K562 (cell line): Measurements from ENCODE around the gene HMX1. TPM values are rescaled to one million over a fixed set of nuclear protein-coding genes. Genes with fewer than 3 reads are reported as not detected.

Experiments
- ATAC-seq: fragments of 200-7000 bp; cut with Tn5 transposase; 3 replicates; pipeline ENCODE4 v1.9.1; 2020; ENCODE audit warnings: moderate library complexity
- BruUV-seq: library from RNA; stranded (reverse); fragments of 400-500 nt; replicated peaks from 2 replicates; lab custom pipeline; 2021; lab: Mats Ljungman, UMichigan
- CTCF ChIA-PET: fragments of 300-600 bp; formaldehyde crosslinking; extraction: SDS; loops from one replicate; lab custom pipeline; 2021; ENCODE audit warnings: low intra/inter-chr PET ratio; lab: Yijun Ruan, JAX
- POLR2A ChIA-PET: fragments of 300-600, 350-650 bp; sonication (Branson Sonifier 250); formaldehyde crosslinking; extraction: SDS; loops from one replicate; lab custom pipeline; 2021; ENCODE audit warnings: antibody characterized with exemption, inconsistent platforms; lab: Yijun Ruan, JAX
- DNase-seq, 4 experiments: peaks; one replicate each; pipeline versions ENCODE4 v3.0.0 to v3.0.0-alpha.2; 2011 to 2018; ENCODE audit warnings: low spot score in 3 of 4, mixed read lengths in 3 of 4; ENCODE audit errors: extremely low read depth in 1 of 4
- FAIRE-seq: peaks from 2 replicates; lab custom pipeline; 2011; peaks lifted over from hg19 to GRCh38; lab: Jason Lieb, UNC
- H2AFZ ChIP-seq: 2 replicates; pipeline ENCODE4 v1.6.0; 2011; ENCODE audit warnings: low read depth, low read length, control low read depth, inconsistent platforms
- H3K27ac ChIP-seq: fragments of 200-600 bp; 3 replicates; pipeline ENCODE4 v1.8.0; 2011; ENCODE audit warnings: low read depth, mild to moderate bottlenecking, control low read depth, inconsistent platforms, low read length, moderate library complexity, mixed read lengths; ENCODE audit errors: extremely low read depth
- H3K27me3 ChIP-seq, 2 experiments: fragments of 300-600 bp in 1 of 2; 2 replicates in 1 of 2; 3 replicates in 1 of 2; pipeline versions ENCODE4 v1.6.0 to v1.8.0; 2011; ENCODE audit warnings: inconsistent platforms in 2 of 2, low read length in 2 of 2, mild to moderate bottlenecking in 1 of 2, mixed read lengths in 1 of 2, moderate library complexity in 1 of 2; ENCODE audit not compliant: control insufficient read depth in 2 of 2, insufficient read depth in 2 of 2
- H3K36me3 ChIP-seq: fragments of 300-600 bp; 3 replicates; pipeline ENCODE4 v1.8.0; 2011; ENCODE audit warnings: mild to moderate bottlenecking, low read length, inconsistent platforms; ENCODE audit not compliant: control insufficient read depth, insufficient read depth
- H3K4me1 ChIP-seq, 2 experiments: fragments of 200-600 bp in 1 of 2; replicated peaks in 1 of 2; 2 replicates in 1 of 2; 3 replicates in 1 of 2; pipeline versions ENCODE4 v1.5.1 to v1.8.0; 2011; ENCODE audit warnings: inconsistent platforms in 2 of 2, low read length in 2 of 2, mild to moderate bottlenecking in 1 of 2, mixed read lengths in 1 of 2, moderate library complexity in 1 of 2; ENCODE audit not compliant: control insufficient read depth in 2 of 2, insufficient read depth in 2 of 2
- H3K4me2 ChIP-seq: 2 replicates; pipeline ENCODE4 v1.6.1; 2011; ENCODE audit warnings: low read length, control low read depth, inconsistent platforms, mixed read lengths; ENCODE audit not compliant: insufficient read depth
- H3K4me3 ChIP-seq: fragments of 200-600 bp; sonication (generic), shearing (Covaris generic); 2 replicates; pipeline ENCODE4 v1.5.1; 2016; ENCODE audit warnings: control low read depth, inconsistent platforms
- H3K79me2 ChIP-seq: fragments of 200-600 bp; 3 replicates; pipeline ENCODE4 v1.8.0; 2011; ENCODE audit warnings: low read length, inconsistent platforms; ENCODE audit not compliant: control insufficient read depth, insufficient read depth
- H3K9ac ChIP-seq, 2 experiments: 2 replicates each; pipeline versions ENCODE4 v1.6.0 to v1.6.1; 2011; ENCODE audit warnings: low read depth in 2 of 2, low read length in 2 of 2, control low read depth in 1 of 2, inconsistent platforms in 1 of 2, mild to moderate bottlenecking in 1 of 2, mixed read lengths in 1 of 2; ENCODE audit not compliant: insufficient read depth in 1 of 2
- H3K9me1 ChIP-seq: one replicate; pipeline ENCODE4 v1.6.0; 2011; ENCODE audit warnings: inconsistent platforms, mild to moderate bottlenecking, low read length, moderate library complexity; ENCODE audit not compliant: control insufficient read depth, insufficient read depth
- H3K9me3 ChIP-seq: replicated peaks from 2 replicates; pipeline ENCODE4 v1.5.1; 2011; ENCODE audit warnings: low read depth, low read length, inconsistent platforms; ENCODE audit not compliant: control insufficient read depth, insufficient read depth
- H4K20me1 ChIP-seq: replicated peaks from 2 replicates; pipeline ENCODE4 v1.6.1; 2011; ENCODE audit warnings: low read length, inconsistent platforms, mixed read lengths; ENCODE audit not compliant: control insufficient read depth, insufficient read depth
- PHF20 ChIP-seq: fragments of 450-650 bp; IDR thresholded peaks from 2 replicates; pipeline ENCODE4 v1.6.1; 2018; ENCODE audit not compliant: partially characterized antibody
- STAG1 ChIP-seq: sonication (generic); formaldehyde crosslinking; IDR thresholded peaks from 2 replicates; pipeline ENCODE4 v1.5.0; 2020; ENCODE audit warnings: missing genetic modification reagents, borderline replicate concordance
- TARDBP ChIP-seq: fragments of 450-650 bp; IDR thresholded peaks from 2 replicates; pipeline ENCODE4 v1.6.1; 2016
- ZBTB8A ChIP-seq: fragments of 450-650 bp; IDR thresholded peaks from 2 replicates; pipeline ENCODE4 v1.6.1; 2018; ENCODE audit warnings: mild to moderate bottlenecking, moderate library complexity; ENCODE audit not compliant: partially characterized antibody
- ZKSCAN3 ChIP-seq: fragments of 250-450 bp; sonication (Bioruptor Pico); IDR thresholded peaks from 2 replicates; pipeline ENCODE4 v1.4.0; 2020
- WGBS: fragments of 100-300 bp; shearing (Covaris generic); methylation state at CpG from one replicate; pipeline ENCODE4 v1.1.6; 2016; ENCODE audit warnings: low coverage, mixed read lengths; ENCODE audit not compliant: insufficient coverage; ENCODE audit errors: missing lambda C conversion rate; 5-methylcytosine and 5-hydroxymethylcytosine counted together
- in situ Hi-C: fragments of 300-500 bp; cut with MboI; formaldehyde crosslinking; loops from 4 replicates; pipeline ENCODE4 v1.15.0; 2018; ENCODE audit warnings: inconsistent platforms, mixed read lengths
- intact Hi-C: fragments of 100-400 bp; cut with micrococcal nuclease; formaldehyde crosslinking; loops from 2 replicates; pipeline ENCODE4 v1.14.2; 2022
- polyA plus RNA-seq, 8 experiments: library from polyadenylated mRNA; depleted of rRNA in 4 of 8; stranded (reverse) in 5 of 8; unstranded in 3 of 8; fragments of >200 nt; fragmentation: Nextera tagmentation in 2 of 8; fragmentation: Illumina TruSeq in 1 of 8; extraction: Ambion mirVana in 2 of 8; extraction: Trizol in 1 of 8; gene quantifications; 2 replicates each; pipeline versions ENCODE4 v1.2.1 to v1.2.3, GENCODE V29; 2011 to 2014; ENCODE audit warnings: inconsistent platforms in 1 of 8, missing spikeins in 1 of 8
- total RNA-seq, 7 experiments: library from RNA; depleted of rRNA in 6 of 7; stranded (reverse); fragments of >200 nt in 6 of 7; fragmentation: Illumina TruSeq in 2 of 7; extraction: Trizol in 2 of 7; gene quantifications; 2 replicates each; pipeline versions ENCODE4 v1.2.1 to v1.2.3, GENCODE V29; 2011 to 2021; ENCODE audit warnings: low replicate concordance in 1 of 7
- TF ChIP-seq, protein P1 (sequence below): sonication (generic); formaldehyde crosslinking; IDR thresholded peaks from 2 replicates; pipeline ENCODE4 v1.4.0; 2020; ENCODE audit warnings: mild to moderate bottlenecking, missing genetic modification reagents

The HMX1 gene
- total and polyA plus RNA-seq, 9 of the 15 experiments (the other 6 are each of a cell fraction or from before 2014, with no cell fraction given), result not detected

DNA sequence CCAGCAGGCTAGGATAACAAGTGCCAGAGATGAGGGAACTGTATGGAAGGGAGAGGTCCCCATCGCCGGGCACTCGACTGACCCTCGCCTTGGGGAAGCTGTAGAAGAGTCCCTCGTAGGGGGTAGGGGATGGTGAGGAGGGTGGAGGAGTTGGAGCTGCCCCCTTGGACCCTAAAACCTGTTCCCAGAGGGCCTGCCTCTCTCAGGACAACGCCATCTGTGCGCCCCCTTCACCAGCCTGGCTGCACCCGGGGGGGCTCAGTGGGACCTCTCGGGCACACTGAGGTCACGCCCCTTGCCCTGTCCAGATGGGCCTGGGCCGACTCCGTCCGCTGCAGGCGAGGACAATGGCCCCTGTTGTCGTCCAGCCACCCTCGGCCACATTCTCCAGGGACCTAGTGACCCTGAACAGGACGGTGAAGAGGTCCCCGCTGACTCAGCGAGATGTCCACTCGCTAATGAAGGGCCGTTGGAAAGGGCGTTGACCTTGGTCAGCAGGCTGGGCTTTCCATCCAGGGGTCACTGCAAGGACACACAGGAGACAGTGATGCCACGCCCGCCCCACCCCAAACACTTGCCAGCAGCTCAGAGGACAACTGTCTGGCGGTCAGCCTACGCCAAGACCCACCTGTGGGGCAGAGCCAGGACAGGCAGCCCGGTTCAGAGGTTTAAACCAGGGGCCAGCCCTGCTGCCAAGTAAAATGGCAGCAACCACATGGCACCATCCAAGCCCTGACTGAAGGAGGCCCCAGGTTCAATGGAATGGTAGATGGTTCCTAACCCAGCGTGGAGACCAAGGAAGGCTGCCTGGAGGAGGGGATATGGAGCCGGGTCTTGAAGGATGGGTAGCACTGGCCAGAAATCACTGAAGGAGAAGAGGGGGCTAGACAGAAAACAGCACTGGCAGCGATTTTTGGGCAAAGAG lies 51.2 kb downstream of the HMX1 start (continued):
- TF ChIP-seq PHF20 (no peak), STAG1 (CRISPR knock-in tag) (no peak)
- TF ChIP-seq, protein P1, sequence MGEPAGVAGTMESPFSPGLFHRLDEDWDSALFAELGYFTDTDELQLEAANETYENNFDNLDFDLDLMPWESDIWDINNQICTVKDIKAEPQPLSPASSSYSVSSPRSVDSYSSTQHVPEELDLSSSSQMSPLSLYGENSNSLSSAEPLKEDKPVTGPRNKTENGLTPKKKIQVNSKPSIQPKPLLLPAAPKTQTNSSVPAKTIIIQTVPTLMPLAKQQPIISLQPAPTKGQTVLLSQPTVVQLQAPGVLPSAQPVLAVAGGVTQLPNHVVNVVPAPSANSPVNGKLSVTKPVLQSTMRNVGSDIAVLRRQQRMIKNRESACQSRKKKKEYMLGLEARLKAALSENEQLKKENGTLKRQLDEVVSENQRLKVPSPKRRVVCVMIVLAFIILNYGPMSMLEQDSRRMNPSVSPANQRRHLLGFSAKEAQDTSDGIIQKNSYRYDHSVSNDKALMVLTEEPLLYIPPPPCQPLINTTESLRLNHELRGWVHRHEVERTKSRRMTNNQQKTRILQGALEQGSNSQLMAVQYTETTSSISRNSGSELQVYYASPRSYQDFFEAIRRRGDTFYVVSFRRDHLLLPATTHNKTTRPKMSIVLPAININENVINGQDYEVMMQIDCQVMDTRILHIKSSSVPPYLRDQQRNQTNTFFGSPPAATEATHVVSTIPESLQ, result no peak

GRCh38 chr4:8819473-8820177 lies 52.0 kb downstream of the HMX1 start:
- Histone ChIP-seq H3K9ac (no peak overlapping the region), H3K9me1 (no peaks in the 10 kb centered on the region), H4K20me1 (no peaks in the 10 kb centered on the region), H3K9me3 (no peaks in the 10 kb centered on the region), H3K27me3 (peaks cover 0 to 9% of the 10 kb centered on the region in 2 experiments; a peak in 1 of 5 replicates), H3K36me3 (no peaks in the 10 kb centered on the region), H3K4me1 (peaks cover 0 to 6% of the 10 kb centered on the region in 2 experiments; a peak in 1 of 5 replicates), H3K79me2 (no peaks in the 10 kb centered on the region), H3K4me2 (no peak overlapping the region), H3K4me3 (no peak overlapping the region), H2AFZ (no peak overlapping the region), H3K27ac (no peak overlapping the region)
- CTCF ChIA-PET, result no interaction called here
- POLR2A ChIA-PET, result no interaction called here
- ATAC-seq (peak; percentile 25; the same call in 1 of the 3 replicates), FAIRE-seq (no peak), DNase-seq (no peak)
- BruUV-seq, result no TSS peak
- 4% methylated on average over 17 of the region's 19 CpGs for WGBS
- intact Hi-C loops (no loop called here), in situ Hi-C loops (no loop called here)
- no peak for TF ChIP-seq ZBTB8A
- TF ChIP-seq TARDBP, result no peak
- no peak for TF ChIP-seq ZKSCAN3
